ENCODE results near the gene GPT2.

The GPT2 gene

GRCh38 chr16:46845952-46846351, 38.2 kb upstream of the GPT2 start:
- Histone ChIP-seq H3K9me3 (ENCODE audit: low read depth, low read length) (no peaks in the 10 kb centered on the region), H3K9ac (ENCODE audit: insufficient read length) (no peak overlapping the region), H3K4me3 (no peak overlapping the region), H3K36me3 (ENCODE audit: insufficient read depth, low read length) (no peaks in the 10 kb centered on the region), H3K27ac (no peak overlapping the region)
- DNase-seq (ENCODE audit: low read depth, low spot score) = no peak
- TF ChIP-seq POLR2AphosphoS5 (IDR thresholded peaks at IDR 0.05; ENCODE audit: borderline replicate concordance, low read depth, low read length) (no peak), FOXP2 (optimal IDR thresholded peaks at IDR 0.05; ENCODE audit: control extremely low read depth, extremely low read length, insufficient read depth) (no peak), EZH2 (IDR thresholded peaks at IDR 0.05) (no peak)

DNA sequence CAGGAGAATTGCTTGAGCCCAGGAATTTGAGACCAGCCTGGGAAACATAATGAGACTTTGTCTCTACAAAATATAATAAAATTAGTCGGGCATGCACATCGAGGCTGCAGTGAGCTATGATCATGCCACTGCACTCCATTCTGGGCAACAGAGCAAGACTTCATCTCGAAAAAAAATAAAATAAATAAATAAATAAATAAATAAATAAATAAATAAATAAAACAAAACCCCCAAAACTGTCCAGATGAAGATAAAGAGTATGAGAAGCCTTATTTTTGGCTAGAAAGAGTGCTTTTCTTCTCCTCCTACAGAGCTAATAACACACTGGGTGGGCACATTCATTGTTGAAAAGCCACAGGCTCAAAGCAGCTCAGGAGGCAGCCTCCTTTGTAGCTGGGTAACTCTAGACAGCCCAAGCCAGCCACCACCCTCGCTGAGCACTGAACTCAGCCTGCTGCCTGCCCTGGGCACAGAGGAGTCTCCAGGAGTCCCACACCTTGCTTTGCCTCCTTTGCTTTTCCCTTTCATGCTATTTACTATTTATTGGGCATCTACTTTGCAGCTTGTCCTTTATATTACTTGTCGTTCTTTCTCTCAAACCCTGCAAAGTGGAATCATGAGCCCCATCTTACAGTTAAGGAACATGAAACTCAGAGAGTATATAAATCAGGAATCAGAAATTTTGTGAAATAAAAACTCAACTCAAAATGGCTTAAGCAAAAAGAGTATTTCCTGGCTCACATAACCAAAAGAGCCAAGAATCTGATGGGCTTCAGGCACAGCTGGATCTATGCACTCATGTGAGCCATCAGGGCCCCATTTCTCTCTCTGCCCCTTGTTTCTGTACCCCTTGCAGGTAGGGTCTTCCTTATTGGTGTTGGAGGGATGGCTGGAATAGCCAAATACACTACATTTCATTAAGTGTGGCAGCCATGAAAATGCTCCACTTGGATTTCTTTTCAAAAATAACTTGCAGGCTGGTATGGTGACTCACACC, 35.1 kb upstream of the GPT2 start:
- no peak for TF ChIP-seq FOXP2 (optimal IDR thresholded peaks at IDR 0.05; ENCODE audit: control extremely low read depth, extremely low read length, insufficient read depth)
- no peak for TF ChIP-seq POLR2AphosphoS5 (IDR thresholded peaks at IDR 0.05; ENCODE audit: borderline replicate concordance, low read depth, low read length)
- TF ChIP-seq EZH2 (IDR thresholded peaks at IDR 0.05) = no peak
- Histone ChIP-seq H3K36me3 (ENCODE audit: insufficient read depth, low read length) (no peaks in the 10 kb centered on the region), H3K9me3 (ENCODE audit: low read depth, low read length) (no peaks in the 10 kb centered on the region), H3K4me3 (no peak overlapping the region), H3K27ac (no peak overlapping the region), H3K9ac (ENCODE audit: insufficient read length) (no peak overlapping the region)
- no peak for DNase-seq (ENCODE audit: low read depth, low spot score)

DNA sequence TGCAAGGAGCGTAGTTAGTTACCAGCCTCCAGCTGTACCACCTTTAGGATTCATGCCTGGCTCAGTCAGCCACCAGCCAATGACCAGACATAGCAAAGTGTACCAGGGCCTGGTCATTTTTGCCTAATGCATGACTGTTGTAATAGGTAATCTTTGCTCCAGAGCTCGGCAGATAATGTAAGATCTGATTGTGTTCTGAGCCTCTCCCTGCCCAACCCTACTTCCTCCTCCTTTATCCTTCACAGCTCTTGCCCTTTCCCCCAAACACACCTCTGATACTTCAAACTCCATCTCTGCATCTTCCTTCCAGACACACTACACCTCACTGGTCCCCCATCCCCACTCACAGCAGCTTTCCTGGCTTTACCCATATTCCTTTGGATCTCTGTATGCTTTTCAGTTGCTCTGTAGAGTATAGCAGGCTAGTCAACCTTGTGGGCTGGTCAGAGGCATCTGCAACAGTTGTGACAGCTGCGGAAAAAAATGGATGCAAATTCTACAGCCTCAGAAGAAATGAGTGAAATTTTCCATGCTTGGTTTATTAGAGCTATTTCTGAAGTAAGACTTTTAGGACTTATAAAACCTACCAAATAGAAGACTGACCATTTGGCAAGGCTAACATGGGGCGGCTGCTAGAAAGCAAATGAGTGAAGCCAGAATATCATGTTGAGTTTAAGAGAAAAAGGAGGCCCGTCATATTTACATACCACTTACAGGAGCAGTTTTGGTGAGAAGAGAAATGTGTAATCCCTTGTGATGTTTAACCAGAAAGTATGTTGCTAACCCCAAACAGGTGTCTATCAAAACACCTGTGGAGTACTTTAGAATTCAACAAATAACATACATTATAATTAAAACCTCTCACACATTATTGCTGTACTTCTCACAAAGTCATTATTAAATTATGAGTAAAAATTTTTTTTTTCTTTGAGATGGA, 33.3 kb upstream of the GPT2 start:
- no peak for DNase-seq (ENCODE audit: low read depth, low spot score)
- Histone ChIP-seq H3K27ac (no peak overlapping the region), H3K9me3 (ENCODE audit: low read depth, low read length) (no peaks in the 10 kb centered on the region), H3K4me3 (no peak overlapping the region), H3K9ac (ENCODE audit: insufficient read length) (no peak overlapping the region), H3K36me3 (ENCODE audit: insufficient read depth, low read length) (no peaks in the 10 kb centered on the region)
- TF ChIP-seq FOXP2 (optimal IDR thresholded peaks at IDR 0.05; ENCODE audit: control extremely low read depth, extremely low read length, insufficient read depth) (no peak), EZH2 (IDR thresholded peaks at IDR 0.05) (no peak), POLR2AphosphoS5 (IDR thresholded peaks at IDR 0.05; ENCODE audit: borderline replicate concordance, low read depth, low read length) (no peak)

GRCh38 chr16:46852130-46852529, 32.0 kb upstream of the GPT2 start:
- Histone ChIP-seq H3K27ac (no peak overlapping the region), H3K36me3 (ENCODE audit: insufficient read depth, low read length) (no peaks in the 10 kb centered on the region), H3K9me3 (ENCODE audit: low read depth, low read length) (no peaks in the 10 kb centered on the region), H3K4me3 (no peak overlapping the region), H3K9ac (ENCODE audit: insufficient read length) (no peak overlapping the region)
- TF ChIP-seq POLR2AphosphoS5 (IDR thresholded peaks at IDR 0.05; ENCODE audit: borderline replicate concordance, low read depth, low read length) = no peak
- no peak for TF ChIP-seq FOXP2 (optimal IDR thresholded peaks at IDR 0.05; ENCODE audit: control extremely low read depth, extremely low read length, insufficient read depth)
- no peak for TF ChIP-seq EZH2 (IDR thresholded peaks at IDR 0.05)
- DNase-seq (ENCODE audit: low read depth, low spot score) = no peak

DNA sequence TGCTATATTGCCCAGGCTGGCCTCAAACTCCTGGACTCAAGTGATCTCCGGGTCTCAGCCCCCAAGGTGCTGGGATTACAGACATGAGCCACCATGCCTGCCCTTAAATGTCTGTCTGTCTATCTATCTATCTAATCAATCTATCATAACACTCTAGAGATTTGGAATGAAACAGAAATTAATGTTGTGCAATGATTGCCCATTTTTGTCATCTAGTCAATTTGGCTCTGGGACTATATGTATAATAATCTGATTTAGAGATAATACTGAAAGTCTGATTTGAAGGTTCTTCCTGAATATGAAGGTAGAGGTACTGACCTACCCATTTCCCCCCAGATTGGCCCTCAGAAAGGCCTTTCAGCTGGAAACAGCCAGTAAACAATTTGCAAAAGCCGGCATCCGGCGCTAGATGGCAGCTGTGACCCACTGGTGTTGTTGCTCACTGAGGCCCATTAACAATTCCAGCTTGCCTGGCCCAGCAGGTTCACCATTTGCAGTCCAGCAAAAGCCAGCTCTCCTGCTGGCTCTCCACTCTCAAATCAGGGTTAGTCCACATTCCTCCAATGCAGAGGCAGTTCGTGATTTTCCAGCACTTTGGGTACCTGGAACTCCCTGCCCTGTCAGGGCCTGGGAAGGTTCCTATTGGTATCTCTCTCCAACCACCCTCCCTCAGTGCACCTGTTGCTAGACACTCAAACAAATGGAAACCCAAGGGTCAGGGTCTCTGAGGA, 30.3 kb upstream of the GPT2 start:
- Histone ChIP-seq H3K36me3 (ENCODE audit: insufficient read depth, low read length) (no peaks in the 10 kb centered on the region), H3K9me3 (ENCODE audit: low read depth, low read length) (no peaks in the 10 kb centered on the region), H3K9ac (ENCODE audit: insufficient read length) (no peak overlapping the region), H3K27ac (no peak overlapping the region), H3K4me3 (no peak overlapping the region)
- no peak for DNase-seq (ENCODE audit: low read depth, low spot score)
- no peak for TF ChIP-seq POLR2AphosphoS5 (IDR thresholded peaks at IDR 0.05; ENCODE audit: borderline replicate concordance, low read depth, low read length)
- no peak for TF ChIP-seq FOXP2 (optimal IDR thresholded peaks at IDR 0.05; ENCODE audit: control extremely low read depth, extremely low read length, insufficient read depth)
- no peak for TF ChIP-seq EZH2 (IDR thresholded peaks at IDR 0.05)

DNA sequence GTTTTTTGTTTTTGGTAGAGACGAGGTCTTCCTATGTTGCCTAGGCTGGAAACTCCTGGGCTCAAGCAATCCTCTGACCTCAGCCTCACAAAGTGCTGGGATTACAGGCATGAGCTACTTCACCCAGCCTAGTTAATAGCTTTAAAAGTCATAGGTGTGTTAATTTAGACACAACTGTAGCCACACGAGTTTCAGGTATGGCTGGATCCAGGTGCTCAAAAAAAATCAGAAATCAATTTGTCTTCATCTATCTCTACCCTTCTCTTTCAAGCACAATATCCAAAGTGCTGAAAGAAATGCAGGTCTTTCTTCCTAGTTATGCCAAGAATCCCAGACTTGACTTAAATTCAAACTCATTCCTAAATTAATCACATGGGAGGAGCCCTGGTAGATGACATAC, 29.3 kb upstream of the GPT2 start:
- H3K9ac ChIP-seq (ENCODE audit: insufficient read length) = no peak overlapping the region
- H3K27ac ChIP-seq = no peak overlapping the region
- no peak for TF ChIP-seq EZH2 (IDR thresholded peaks at IDR 0.05)
- no peak for TF ChIP-seq POLR2AphosphoS5 (IDR thresholded peaks at IDR 0.05; ENCODE audit: borderline replicate concordance, low read depth, low read length)
- TF ChIP-seq FOXP2 (optimal IDR thresholded peaks at IDR 0.05; ENCODE audit: control extremely low read depth, extremely low read length, insufficient read depth) = no peak
- no peak for DNase-seq (ENCODE audit: low read depth, low spot score)
- H3K9me3 ChIP-seq (ENCODE audit: low read depth, low read length) = no peaks in the 10 kb centered on the region
- H3K36me3 ChIP-seq (ENCODE audit: insufficient read depth, low read length) = no peaks in the 10 kb centered on the region
- no peak overlapping the region for H3K4me3 ChIP-seq

- H3K4me3 ChIP-seq = no peak overlapping the region
- H3K27ac ChIP-seq = no peak overlapping the region
- no peaks in the 10 kb centered on the region for H3K36me3 ChIP-seq (ENCODE audit: insufficient read depth, low read length)
- no peaks in the 10 kb centered on the region for H3K9me3 ChIP-seq (ENCODE audit: low read depth, low read length)
- TF ChIP-seq EZH2 (IDR thresholded peaks at IDR 0.05) (no peak), POLR2AphosphoS5 (IDR thresholded peaks at IDR 0.05; ENCODE audit: borderline replicate concordance, low read depth, low read length) (no peak), FOXP2 (optimal IDR thresholded peaks at IDR 0.05; ENCODE audit: control extremely low read depth, extremely low read length, insufficient read depth) (no peak)
- no peak for DNase-seq (ENCODE audit: low read depth, low spot score)
- H3K9ac ChIP-seq (ENCODE audit: insufficient read length) = no peak overlapping the region
These were observed 28.8 kb upstream of the GPT2 start for GRCh38 chr16:46855389-46855788.
